ENCODE results near the gene GPT2.

The GPT2 gene

DNA sequence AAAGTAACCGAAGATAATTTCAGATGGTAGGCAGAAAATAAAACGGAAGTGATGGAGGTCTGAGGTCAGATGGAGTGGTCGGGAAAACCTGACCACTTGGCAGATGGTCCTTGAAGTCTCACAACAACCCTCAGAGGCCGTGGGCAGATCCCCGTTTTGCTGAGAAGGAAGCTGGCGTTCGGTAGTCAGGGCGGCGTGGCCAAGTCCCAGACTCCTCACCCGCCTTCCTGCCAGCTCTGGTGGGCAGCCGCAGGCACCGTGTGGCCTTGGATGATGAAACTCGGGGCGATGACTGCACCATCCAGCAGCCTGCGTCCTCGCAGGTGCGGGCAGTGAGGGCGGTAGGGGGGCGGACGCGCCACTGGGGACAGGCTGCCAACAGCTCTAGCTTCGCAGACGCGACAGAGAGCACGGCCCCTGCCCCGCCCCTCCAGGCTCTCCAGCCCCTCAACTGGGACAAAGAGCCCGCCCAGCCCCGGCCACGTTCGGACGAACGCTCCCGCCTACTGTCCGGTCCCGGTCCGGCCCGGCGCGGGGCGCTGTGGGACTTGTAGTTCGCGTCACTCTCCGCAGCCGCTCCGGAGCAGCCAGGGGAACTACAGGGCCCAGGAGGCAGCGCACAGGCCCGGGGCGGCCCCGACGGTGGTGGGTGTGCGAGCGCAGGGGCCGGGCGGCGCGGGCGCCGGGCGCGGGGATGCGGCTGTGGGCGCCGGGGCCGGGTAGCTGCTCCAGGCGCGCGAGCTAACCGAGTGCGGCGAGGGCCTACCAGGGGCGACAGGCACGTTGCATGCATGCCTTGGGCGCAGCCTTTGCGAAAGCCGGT lies at the start of gene GPT2:
Gene GPT2 (plus strand): TSS at position 673 of the 823 bp plus-strand sequence. CDS start 354 bp downstream, outside the sequence.
- peak; percentile 72 for DNase-seq

DNA sequence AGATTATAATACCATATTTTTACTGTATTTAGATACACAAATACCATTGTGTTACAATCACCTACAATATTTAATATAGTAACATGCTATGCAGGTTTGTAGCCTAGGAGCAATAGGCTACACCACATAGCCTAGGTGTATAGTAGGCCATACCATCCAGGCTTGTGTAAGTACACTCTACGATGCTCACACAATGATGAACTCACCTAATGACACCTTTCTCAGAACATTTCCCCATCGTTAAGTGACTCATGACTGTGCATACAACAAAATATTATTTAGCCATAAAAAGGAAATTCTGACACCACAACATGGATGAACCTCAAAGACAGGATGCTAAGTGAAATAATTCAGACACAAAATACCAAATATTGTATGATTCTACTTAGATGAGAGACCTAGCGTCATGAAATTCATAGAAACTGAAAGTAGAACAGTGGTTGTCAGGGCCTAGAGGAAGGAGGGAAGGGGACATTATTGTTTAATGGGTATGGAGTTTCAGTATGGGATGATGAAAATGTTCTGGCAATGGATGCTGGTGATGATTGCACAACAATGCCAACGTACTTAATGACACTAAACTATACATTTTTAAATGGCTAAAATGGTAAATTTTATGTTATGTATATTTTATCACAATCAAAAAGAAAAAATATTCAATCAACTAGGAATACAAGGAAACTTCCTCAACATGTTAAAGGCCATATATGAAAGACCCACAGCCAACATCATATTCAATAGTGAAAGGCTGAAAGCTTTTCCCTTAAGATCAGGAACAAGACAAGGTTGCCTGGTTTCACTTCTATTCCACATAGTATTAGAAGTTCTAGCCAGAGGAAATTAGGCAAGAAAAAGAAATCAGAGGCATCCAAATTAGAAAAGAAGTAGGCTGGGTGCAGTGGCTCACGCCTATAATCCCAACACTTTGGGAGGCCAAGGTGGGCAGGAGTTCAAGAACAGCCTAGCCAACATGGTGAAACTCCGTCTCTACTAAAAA lies 47.3 kb upstream of the GPT2 start:
- DNase-seq: no peak

- DNase-seq: no peak
Observed at GRCh38 chr16:46839986-46840443, 44.1 kb upstream of the GPT2 start.

- DNase-seq: no peak
Observed at GRCh38 chr16:46842192-46842895, 41.8 kb upstream of the GPT2 start.

GRCh38 chr16:46843898-46844642 lies 40.1 kb upstream of the GPT2 start:
- DNase-seq: no peak

DNA sequence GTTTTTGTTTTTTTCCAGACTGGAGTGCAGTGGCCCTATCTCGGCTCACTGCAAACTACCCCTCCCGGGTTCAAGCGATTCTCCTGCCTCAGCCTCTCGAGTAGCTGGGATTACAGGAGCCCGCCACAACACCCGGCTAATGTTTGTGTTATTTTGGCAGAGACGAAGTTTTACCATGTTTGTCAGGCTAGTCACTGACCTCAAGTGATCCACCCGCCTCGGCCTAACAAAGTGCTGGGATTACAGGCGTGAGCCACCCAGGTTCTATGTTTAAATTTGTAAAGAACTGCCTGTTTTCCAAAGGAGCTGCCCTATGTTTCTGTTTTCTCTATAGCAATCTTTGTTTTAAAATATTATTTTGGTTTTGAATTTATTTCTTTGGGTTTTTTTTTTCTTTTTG lies 39.4 kb upstream of the GPT2 start:
- no peak for DNase-seq

GRCh38 chr16:46845952-46846351 lies 38.2 kb upstream of the GPT2 start:
- DNase-seq: no peak

GRCh38 chr16:46848768-46849764 lies 35.1 kb upstream of the GPT2 start:
- no peak for DNase-seq

- no peak for DNase-seq
Observed at GRCh38 chr16:46850619-46851555, 33.3 kb upstream of the GPT2 start.

DNA sequence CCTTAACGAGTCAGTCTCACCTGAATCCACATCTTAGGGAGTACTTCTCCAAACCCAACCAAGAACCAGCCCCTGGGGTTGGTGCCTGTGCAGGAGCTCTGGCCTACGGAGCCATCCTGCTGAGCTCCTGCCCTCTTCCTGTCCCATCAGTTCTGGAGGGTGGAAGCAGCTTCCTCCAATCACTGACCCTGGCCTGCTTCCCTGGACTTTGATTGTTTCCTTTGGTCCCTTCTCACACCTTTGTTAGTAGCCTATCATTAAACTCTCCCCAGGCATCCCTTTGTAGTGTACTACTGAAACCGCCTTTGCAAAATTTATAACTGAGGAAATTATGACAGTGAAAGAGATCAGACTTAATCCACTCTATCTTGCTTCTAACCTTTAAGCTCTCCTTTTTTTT lies 32.0 kb upstream of the GPT2 start:
- DNase-seq: no peak

DNA sequence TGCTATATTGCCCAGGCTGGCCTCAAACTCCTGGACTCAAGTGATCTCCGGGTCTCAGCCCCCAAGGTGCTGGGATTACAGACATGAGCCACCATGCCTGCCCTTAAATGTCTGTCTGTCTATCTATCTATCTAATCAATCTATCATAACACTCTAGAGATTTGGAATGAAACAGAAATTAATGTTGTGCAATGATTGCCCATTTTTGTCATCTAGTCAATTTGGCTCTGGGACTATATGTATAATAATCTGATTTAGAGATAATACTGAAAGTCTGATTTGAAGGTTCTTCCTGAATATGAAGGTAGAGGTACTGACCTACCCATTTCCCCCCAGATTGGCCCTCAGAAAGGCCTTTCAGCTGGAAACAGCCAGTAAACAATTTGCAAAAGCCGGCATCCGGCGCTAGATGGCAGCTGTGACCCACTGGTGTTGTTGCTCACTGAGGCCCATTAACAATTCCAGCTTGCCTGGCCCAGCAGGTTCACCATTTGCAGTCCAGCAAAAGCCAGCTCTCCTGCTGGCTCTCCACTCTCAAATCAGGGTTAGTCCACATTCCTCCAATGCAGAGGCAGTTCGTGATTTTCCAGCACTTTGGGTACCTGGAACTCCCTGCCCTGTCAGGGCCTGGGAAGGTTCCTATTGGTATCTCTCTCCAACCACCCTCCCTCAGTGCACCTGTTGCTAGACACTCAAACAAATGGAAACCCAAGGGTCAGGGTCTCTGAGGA lies 30.3 kb upstream of the GPT2 start:
- peak; percentile 15 for DNase-seq

DNA sequence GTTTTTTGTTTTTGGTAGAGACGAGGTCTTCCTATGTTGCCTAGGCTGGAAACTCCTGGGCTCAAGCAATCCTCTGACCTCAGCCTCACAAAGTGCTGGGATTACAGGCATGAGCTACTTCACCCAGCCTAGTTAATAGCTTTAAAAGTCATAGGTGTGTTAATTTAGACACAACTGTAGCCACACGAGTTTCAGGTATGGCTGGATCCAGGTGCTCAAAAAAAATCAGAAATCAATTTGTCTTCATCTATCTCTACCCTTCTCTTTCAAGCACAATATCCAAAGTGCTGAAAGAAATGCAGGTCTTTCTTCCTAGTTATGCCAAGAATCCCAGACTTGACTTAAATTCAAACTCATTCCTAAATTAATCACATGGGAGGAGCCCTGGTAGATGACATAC lies 29.3 kb upstream of the GPT2 start:
- DNase-seq: no peak

DNA sequence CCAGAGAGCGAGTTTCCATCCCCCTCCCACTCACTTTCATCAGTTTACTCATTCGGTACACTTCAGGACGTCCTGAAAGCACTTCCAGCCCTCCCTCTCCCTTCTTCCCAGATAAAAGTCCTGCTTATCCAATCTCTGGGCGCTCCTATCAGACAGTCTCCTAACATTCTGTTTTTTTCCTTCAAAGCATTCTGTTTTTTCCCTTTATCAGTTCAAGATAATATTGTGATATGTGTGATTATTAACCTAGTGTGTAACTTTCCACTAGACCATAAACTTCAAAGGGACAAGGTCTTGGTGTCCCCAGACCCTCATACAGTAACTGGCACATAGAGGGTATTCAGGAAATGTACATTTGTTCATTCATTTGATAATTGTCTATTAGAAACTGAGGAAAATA lies 28.8 kb upstream of the GPT2 start:
- DNase-seq: no peak

DNA sequence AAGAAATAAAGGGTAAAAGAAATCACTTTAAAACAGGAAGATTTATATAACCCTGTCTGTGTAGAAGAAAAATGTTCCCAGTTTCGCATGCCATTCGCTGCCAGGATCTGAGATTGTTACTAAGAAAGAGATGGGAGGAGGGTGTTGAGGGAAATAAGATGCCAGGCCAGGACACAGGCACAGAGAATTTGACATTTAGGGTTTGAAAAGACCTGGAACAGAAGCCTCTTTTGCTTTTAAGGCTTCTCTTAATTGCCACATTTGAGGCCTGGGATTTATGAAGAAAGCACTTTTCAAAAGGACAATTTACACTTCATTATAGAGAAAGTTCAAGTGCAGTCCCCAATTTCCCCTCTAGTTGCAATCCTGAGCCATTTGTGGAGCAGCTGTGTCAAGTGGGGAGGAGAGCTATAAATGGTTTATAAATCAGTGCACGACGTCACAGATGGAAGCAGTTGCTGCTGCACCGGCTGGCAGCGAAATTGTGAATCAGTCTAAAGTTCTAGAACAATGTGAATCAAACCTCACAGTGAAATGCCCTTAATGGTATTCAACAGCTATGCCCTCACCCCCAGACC lies 26.7 kb upstream of the GPT2 start:
- no peak for DNase-seq

DNA sequence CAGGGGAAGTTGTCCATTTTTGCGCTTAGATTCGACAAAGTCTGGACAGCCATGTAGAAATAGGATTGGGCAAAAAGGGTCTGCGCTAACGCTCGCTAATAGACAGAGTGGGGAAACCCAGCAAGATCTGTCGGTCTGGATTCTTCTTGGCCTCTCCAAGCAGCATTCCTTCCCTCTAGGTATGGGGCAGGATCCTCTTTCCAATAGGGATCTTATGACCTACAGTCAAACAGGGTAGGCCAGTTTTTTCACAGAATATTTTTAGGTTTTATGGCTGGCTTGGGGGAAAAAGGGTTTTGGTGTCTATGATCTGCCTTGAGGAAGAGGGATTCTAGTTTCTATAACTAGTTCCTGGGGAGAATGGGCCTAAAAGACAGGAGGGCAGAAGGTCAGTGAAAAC lies 26.0 kb upstream of the GPT2 start:
- no peak for DNase-seq

GRCh38 chr16:46859719-46860152 lies 24.4 kb upstream of the GPT2 start:
- no peak for DNase-seq

GRCh38 chr16:46862555-46863447 lies 21.4 kb upstream of the GPT2 start:
- no peak for DNase-seq

GRCh38 chr16:46866286-46866685 lies 17.9 kb upstream of the GPT2 start:
- no peak for DNase-seq
